ENCODE data around the gene DOK7.

The DOK7 gene

DNA sequence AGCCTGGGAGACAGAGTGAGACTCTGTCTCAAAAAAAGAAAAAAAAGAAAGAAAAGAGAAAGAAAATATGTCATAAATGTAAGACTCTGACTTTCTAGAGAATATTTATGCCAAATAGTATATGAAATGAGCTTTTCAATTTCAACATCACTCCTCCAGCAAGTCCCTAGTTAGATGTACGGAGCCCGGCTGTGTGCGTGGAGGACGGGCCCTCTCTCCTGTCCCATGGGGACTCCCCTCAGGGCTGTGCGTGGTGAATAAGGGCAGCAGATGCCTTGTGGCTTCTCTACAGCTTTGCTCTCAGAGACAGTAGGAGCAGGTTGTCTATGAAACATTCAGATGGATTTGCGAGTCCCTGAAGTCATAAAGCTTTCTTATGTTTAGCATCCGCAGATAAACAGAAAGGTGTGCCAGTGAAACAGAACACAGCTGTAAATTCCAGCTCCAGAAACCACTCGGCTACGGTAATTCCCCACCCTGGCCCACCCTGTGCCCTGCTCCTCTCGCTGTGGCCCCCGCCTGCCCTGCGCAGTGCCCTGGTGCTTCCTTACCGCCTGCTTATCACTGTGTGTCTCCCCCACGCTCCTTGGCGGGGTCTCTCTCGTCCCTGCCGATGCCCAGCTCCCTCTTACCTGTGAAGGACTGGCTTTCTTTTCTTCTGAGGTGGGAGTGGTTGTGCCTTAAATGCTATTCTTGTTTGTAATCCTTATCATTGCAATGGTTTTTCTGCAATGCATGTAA, 35.2 kb upstream of the DOK7 start:
- no peak for DNase-seq

DNA sequence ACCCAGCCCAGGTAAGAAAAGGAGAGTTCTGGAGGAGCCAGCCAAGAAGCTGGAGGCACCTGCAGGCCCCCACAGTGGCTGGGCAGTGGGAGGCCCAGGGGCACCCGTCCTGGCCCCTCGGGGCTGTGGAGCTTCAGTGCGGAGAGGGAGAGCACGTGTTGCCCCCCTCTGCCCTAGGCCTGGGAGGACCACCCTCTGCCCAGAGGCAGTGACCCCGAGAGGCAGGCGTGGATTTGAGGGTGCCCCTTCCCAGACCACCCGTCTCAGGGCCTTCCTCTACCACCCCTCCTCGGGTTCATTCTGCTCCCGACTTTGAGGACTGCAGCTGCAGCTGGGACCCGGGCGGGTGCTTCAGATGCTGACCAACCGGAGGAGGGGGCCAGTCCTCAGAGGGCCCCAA, 33.5 kb upstream of the DOK7 start:
- no peak for DNase-seq

DNA sequence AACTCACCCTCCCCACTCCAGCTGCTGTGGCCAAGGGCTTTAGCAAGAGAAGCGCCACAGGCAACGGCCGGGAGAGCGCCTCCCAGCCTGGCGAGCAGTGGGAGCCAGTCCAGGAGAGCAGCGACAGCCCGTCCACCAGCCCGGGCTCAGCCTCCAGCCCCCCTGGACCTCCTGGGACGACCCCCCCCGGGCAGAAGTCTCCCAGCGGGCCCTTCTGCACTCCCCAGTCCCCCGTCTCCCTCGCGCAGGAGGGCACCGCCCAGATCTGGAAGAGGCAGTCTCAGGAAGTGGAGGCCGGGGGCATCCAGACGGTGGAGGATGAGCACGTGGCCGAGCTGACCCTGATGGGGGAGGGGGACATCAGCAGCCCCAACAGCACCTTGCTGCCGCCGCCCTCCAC, 32.6 kb upstream of the DOK7 start:
- DNase-seq: no peak

DNA sequence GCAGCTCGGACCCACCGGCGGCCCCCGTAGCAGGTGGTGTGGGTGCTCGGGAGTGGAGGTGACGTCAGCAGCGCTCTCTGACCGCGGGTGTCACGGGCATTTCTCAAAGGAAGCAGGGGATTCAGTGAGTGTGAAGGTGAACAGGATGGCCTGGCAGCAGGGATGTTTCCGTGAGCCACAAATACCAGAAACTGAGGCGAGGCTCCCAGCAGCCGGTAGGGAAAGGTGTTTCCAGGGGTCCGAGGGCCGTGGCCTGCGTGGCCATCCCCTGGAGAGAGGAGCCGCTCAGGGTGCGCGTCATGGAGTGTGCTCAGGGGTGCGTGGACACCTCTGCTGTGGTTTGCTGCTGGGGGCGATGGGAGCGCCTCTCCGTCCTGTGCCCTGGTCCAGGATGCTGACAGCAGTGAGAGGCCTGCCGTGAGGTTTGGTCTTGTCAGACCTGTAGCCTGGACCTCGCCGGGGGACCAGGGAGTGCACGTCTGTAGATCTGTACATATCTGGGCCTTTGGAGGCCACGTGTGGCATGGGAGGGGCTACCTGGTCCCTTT, 31.6 kb upstream of the DOK7 start:
- DNase-seq: no peak

DNA sequence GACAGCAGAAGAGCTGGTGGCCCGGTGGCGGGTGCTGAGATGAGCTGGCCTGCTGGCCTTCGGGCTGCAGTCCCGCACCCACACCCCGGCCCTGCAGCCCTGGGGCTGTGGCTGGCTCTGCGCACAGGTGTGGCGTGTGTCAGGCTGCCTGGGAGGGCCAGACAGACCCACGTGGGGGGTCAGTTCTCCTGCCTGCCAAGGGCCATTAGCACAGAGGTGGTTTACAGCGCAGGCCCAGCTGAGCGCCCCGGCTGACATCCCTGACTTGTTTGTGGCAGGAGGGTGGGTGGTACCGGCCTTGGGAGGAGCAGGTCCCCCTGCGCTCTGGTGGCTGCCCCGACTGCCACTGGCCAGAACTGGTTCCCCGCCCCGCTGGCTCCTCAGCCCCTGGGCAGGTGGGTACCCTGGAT, 30.7 kb upstream of the DOK7 start:
- DNase-seq: no peak

DNA sequence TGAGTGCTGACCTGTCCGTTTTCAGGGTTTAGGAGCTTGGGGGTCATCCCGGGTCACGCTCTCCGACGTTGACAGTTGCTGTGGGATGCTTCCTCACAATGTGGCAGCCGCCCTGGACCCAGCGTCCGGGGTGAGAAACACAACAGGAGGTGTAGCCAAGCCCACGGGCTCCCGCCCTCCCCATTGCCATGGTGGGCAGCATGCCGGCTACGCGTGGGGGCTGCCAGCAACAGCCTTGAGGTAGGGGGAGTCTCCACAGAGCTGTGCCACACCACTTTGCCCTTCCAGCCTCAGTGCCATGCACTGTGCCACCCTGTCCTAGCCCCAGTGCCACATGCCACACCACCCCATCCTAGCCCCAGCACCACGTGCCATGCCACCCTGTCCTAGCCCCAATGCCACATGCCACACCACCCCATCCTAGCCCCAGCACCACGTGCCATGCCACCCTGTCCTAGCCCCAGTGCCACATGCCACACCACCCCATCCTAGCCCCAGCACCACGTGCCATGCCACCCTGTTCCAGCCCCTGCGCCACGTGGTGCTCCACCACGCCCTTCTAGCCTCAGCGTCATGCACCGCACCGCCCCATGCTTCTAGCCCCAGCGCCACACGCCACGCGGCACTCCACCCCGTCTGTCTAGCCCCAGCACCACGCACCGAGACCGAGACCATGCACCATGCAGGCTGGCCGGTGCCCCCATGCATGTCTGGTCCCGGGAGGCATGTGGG, 29.8 kb upstream of the DOK7 start:
- DNase-seq: no peak

DNA sequence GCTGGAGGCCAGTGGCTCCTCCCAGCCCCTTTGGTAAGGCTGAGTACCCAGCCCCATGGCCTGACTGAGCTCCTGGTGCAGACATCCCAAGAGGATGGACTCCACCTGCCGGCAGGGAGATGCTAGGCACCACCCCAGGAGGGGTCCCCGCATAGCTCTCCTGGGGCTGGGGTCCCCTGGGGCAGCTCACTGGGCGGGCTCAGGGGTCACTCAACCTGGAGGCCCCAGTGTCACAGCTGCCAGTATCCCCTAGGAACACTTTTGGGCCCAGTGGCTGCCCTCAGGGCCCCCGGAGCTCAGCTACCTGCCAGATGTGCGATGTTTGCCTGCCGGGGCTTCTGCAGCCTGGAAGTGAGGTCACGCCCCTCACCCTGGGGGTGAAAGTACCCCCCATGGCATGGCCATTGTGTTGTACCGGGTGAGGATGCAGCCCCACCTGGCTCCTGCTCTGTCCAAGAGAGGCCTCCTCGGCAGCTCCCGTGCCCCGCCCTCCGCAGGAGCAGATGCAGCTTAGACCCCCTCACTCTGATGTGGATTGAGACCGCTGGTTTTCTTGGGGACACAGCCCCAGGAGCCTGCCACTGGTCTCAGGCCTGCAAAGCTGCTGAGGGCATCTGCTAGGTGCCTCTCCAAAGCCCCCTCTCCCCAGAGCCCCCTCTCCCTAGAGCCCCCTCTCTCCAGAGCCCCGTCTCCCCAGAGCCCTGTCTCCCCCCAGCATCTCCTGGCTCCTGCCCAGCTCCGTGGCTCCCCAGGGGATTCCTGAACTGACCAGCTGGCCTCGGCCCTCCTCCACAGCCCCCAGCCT, 28.0 kb upstream of the DOK7 start:
- no peak for DNase-seq

DNA sequence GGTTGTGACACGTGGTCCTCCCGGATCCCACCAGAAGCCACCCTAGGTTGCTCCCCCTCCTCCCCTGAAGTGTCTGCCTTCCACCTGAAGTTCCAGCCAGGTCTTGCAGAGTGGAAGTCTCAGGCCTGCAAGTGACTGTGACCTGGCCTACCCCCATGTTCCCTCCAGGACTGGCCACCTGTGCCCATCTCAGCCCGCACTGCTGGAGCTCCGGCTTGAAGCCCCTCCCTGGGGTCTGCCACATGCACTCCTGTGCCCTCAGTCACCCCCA, 27.5 kb upstream of the DOK7 start:
- DNase-seq: no peak

DNA sequence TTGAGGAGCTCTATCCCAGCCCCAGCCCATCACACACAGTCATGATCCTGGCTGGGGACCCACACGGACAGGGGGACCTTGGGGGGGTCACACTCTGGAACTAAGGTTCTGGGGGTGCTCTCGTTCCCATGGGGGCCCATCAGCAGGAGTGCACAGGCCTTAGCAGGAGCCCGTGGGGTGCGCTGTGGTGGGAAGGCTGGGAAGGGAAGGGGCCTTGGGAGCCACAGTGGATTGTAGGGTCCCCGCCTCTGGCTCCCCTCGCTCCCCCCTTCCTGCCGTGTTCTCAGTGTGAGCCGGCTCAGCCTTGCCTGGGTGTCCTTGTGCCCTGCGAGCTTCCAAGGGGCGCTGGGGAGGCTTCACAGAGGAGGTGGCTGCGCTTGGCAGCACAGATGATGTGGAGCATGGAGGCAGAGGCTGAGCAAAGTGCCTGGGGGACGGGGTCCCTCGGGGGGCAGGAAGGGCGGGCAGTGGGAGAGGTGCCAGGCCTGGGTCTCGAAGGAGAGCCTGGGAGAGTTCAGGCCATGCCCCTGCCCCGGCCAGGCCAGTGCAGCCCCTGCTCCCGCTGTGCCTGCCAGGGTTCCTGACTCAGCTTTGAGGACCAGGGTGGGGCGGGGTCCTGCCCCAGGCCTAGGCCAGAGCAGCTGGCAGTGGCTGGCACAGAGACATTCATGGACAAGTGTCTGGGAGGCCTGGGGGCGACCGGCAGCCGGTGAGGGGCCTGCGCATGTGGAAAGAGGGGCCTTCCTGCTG, 26.9 kb upstream of the DOK7 start:
- DNase-seq: no peak

DNA sequence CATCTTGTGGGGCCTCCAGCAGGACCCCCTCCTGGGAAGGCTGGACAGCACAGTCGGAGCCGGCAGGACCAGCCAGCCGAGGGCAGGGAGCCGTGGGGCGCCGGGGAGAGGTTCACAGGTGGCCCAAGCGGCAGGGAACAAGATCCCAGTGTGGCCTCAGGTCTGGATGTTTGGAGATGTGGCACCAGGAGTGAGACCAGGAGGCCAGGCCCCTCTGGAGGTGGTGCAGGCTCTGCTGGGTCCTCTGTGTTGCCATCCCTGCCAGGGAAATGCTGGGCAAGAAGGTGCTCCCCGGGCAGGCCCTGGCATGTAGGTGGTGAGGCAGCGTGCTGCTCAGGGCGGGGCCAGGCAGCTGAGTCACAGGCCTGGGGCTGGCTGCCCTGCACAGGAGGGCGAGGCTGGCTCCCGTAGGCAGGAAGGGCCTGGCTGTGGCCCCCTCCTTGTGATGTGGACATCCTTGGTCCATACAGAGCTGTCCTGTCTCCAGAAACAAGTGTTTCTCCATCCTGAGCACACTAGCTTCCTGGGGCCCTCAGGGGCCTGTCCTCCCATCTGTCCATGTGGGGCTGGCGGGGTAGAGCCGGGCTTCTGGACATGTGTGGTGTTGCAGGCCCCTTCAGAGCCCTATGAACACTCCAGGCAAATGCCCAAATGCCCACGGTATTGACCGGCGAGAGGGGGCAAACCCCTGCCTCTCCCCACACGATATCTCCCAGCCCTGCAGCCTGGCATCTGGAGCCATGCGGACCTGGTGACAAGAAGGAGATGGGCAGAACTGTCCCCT, 26.1 kb upstream of the DOK7 start:
- DNase-seq: peak; percentile 29

DNA sequence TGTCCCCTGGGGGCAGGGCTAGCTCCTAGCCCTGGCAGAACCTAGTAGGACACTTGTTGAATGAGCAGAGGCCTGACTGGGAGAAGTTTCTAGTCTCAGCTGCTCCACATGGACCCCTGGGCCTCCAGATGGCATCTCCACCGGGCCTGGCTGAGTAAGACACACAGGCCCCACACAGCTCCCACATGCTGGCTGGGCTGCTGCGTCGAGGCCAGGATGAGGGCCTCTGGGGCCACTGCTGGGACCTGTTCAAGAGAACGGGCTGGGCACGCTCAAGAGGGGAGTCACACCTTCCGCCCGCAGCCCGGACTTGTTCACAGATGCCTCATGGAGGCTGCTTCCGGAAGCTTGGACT, 25.5 kb upstream of the DOK7 start:
- DNase-seq: no peak

DNA sequence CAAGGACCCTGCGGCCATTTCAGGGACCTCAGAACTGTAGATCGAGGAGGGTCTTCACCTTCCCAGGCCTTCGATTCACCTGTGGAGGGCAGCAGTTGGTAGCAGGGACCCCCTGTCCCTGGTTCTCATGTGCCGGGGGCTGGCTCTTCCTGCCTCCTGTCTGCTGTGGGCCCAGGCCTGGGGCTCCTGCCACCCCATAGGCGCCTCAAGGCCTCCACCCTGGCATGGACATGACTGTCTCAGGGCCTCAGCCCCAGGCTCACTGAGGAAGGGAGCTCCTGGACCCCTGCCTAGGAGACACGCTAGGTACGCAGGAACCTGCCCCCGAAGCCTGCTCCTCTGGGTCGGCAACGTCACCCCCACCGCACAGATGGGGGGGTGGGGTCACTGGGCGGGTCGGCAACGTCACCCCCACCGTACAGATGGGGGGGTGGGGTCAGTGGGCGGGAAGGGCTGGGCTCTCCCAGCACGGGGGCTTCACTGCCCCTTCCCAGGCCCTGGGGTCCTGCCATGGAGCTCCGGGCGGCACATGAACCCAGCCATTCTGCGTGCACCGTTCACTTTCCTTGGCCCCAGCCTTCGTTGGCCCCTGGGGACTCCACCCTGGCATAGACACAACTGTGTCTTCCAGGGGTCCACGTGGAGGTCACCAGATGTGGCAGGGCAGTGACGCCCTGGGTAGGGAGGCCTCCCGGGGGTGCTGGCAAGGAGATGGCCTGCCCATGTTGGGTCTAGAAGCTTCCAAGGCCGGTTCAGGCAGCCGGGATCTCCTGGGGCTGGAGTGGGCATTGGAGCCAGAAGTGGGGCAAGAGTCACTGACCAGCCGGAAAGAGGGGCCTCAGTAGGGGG, 24.9 kb upstream of the DOK7 start:
- DNase-seq: no peak

DNA sequence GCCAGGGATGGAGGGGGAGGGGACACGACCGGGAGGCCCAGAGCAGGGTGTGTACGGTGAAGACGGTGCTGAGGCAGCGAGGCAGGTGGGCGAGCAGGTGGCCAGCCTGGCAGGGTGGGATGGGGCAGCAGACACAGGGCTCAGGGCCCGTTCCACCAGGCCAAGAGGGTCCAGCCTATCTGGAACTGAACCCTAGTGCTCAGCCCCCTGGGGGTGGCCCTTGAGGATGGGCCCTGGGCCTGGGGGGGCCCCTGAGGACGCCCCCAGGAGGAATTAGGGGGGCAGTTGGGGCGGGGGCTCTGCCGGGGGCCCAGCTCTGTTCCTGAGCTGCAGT, 24.3 kb upstream of the DOK7 start:
- DNase-seq: no peak

DNA sequence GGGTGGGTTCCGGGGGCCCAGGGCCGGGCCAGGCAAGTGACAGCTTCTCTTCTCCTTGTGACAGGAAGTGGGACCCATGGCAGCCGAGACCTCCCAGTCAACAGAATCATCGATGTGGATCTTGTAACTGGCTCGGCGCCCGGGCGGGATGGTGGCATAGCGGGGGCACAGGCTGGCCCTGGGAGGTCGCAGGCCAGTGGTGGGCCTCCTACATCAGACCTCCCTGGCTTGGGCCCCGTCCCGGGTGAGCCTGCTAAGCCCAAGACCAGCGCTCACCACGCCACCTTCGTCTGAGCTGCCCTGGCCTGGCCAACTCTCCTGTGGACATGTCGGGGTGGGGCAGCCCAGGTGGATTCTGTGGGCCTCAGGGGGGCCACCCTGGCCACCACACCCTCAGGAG, 23.7 kb upstream of the DOK7 start:
- DNase-seq: no peak

DNA sequence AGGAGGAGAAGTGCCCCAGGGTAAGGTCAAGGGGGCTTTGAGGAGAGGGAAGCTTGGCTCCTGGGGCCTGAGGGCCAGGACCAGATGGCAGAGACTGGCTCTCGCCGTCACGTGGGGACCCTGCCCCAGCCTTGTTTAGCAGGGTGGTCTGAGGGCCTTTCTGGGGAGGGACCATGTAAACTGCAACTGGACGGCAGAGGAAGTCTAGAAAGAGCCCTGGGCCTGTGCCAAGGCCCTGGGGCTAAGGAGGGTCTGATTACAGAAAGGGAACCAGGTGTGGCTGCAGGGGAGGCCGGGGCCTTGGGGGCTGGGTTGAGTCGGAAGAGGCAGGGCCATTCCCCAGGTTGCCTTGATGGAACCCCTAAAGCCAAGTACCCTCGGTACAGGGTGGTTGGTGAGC, 23.1 kb upstream of the DOK7 start:
- DNase-seq: no peak

DNA sequence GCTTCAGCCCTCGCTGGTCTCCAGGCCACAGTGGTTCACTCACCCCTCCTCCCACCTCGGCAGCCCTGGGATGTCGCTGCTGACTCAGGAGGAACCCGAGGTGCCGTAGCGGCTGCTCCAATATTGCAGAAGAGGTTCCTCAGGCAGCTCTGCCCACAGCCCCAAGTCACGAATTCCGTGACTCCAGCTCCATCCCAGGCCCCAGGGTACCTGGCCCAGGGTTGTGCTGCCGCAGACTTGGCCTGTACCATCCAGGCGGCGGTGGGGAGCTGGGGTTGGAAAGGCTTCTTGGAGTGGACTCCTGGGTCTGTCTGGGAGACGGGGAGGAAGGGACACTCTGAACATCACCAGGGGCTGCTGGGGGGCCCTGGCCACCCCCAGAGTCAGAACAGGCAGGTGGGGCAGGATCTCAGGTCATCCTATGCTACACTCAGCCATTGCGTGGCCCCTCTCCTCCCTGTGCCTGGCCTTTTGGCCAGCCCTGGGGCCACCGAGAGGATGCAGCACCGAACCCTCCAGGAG, 22.1 kb upstream of the DOK7 start:
- DNase-seq: peak; percentile 42

DNA sequence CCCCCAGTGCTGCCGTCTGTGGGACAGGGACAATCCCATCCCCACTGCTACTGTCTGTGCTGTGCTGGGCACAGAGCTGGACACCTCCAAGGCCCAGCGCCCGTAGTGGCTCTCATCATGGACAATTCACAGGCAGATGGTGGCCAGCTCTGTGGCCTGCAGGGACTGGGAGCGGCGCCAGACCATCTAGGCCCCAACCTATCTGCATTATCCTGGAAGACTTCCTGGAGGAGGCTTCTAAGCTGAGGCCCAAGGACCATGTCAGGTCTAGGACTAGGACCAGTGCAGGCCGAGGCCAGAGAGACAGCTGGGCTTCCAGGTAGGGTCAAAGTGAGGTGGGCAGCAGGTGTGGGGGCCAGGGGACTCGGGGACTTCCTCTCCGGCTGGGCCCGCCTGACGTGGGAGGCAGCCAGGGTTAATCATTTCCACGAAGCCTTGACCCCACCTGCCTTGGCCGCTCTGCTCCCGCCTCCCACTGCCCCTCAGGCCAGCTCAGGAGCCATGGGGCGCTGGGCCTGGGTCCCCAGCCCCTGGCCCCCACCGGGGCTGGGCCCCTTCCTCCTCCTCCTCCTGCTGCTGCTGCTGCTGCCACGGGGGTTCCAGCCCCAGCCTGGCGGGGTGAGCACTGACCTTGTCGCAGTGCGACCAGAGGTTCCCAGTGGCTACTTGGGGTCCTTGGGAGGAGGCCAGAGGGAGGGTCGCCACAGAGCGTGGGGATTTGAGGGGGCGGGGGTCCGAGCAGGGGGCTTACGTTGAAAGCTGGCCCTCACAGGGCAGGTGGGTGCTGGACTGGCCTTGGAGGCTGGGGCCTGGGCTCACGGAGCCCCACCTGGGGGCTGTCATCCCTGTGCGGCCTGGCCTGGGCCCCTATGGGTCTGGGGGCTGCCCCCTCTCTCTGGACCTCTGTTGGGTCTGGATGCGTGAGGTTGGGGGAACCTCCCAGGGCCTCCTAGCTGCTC, 21.3 kb upstream of the DOK7 start, which contains the start of gene HGFAC:
HGFAC (plus strand) TSS at position 468 of the 959 bp plus-strand sequence; CDS start at position 502, 34 bp downstream.
- DNase-seq: no peak

DNA sequence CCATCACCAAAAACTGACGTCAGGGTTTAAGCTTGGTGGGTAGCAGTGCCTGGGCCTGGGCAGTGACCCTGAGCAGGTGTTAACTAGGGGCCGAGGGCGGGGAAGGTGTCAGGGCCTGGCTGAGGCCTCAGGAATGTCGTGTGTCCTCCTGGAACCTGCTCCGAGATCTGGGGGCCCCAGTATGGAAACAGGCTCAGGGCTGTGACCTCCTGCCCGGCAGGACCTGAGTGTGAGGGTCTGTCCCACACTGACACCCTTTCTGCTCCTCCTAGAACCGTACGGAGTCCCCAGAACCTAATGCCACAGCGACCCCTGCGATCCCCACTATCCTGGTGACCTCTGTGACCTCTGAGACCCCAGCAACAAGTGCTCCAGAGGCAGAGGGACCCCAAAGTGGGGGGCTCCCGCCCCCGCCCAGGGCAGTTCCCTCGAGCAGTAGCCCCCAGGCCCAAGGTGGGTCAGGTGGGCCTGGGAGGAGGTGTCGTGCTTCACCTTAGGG, 20.6 kb upstream of the DOK7 start:
- no peak for DNase-seq

DNA sequence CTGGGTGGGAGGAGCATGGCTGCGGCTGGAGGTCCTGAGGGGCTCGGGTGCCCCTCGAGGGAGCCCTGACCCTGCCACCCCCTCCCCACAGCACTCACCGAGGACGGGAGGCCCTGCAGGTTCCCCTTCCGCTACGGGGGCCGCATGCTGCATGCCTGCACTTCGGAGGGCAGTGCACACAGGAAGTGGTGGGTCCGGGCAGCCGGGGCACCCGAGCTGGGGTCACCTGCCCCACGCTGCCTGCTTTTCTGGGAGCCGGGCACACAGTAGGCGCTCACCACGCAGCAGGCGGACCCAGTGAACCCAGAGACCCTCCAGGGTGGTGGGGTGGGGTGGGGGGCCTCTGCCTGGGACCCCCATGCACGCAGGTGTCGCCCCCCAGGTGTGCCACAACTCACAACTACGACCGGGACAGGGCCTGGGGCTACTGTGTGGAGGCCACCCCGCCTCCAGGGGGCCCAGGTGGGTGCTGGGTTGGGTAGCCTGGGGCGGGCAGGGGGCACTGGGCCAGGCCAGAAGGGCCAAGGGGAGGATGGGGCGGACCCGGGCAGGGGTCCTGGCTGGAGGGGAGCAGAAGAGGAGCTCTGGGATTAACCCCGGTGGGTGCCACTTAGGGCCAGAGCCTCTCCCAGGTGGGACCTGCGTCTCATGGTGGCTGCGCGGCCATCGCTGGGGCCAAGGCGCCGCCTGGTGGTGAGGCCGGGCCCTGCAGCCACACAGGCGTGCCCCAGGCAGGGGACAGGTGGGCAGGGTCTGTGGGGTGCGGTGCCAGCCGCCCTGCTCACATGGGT, 20.0 kb upstream of the DOK7 start:
- DNase-seq: peak; percentile 36
